H9 (cell line): ENCODE results near the gene KIAA1328. TPM values are rescaled to one million over a fixed set of nuclear protein-coding genes. Genes with fewer than 3 reads are reported as not detected.
"Not testable (repeated sequence)": the region's sequence is repeated elsewhere in the genome, so short reads cannot be mapped to it uniquely, and the experiment has no call there.

Experiments
- DNase-seq: peaks from one replicate; pipeline ENCODE4 v3.0.0-alpha.2; 2017
- H2AFZ ChIP-seq: one replicate; pipeline ENCODE4 v1.6.1; 2013; ENCODE audit warnings: mild to moderate bottlenecking, low read length, control low read depth, moderate library complexity
- H2AK5ac ChIP-seq: 2 replicates; pipeline ENCODE4 v1.6.1; 2013; ENCODE audit warnings: low read length, control low read depth, mixed read lengths; ENCODE audit not compliant: insufficient read length
- H2BK120ac ChIP-seq: one replicate; pipeline ENCODE4 v1.6.1; 2013; ENCODE audit warnings: low read depth, mild to moderate bottlenecking, low read length, control low read depth, inconsistent platforms; ENCODE audit not compliant: poor library complexity, severe bottlenecking
- H2BK12ac ChIP-seq: 2 replicates; pipeline ENCODE4 v1.6.1; 2013; ENCODE audit warnings: low read length, control low read depth, mixed read lengths, low read depth; ENCODE audit not compliant: insufficient read length
- H2BK15ac ChIP-seq: 2 replicates; pipeline ENCODE4 v1.6.1; 2013; ENCODE audit warnings: low read depth, low read length, control low read depth
- H2BK20ac ChIP-seq: one replicate; pipeline ENCODE4 v1.6.1; 2013; ENCODE audit warnings: low read depth, mild to moderate bottlenecking, low read length, control low read depth, inconsistent platforms; ENCODE audit not compliant: poor library complexity, severe bottlenecking
- H2BK5ac ChIP-seq: 2 replicates; pipeline ENCODE4 v1.6.1; 2013; ENCODE audit warnings: low read length, control low read depth, mixed read lengths; ENCODE audit not compliant: insufficient read length
- H3K14ac ChIP-seq: 2 replicates; pipeline ENCODE4 v1.6.1; 2013; ENCODE audit warnings: low read length, control low read depth; ENCODE audit not compliant: insufficient read depth
- H3K18ac ChIP-seq: 2 replicates; pipeline ENCODE4 v1.6.1; 2013; ENCODE audit warnings: low read depth, mild to moderate bottlenecking, mixed read lengths, low read length, control low read depth; ENCODE audit not compliant: insufficient read length
- H3K23ac ChIP-seq: 2 replicates; pipeline ENCODE4 v1.6.1; 2013; ENCODE audit warnings: low read length, control low read depth, mixed read lengths, low read depth; ENCODE audit not compliant: insufficient read length
- H3K23me2 ChIP-seq: 2 replicates; pipeline ENCODE4 v1.6.1; 2013; ENCODE audit warnings: low read depth, mild to moderate bottlenecking, mixed read lengths, low read length, control low read depth; ENCODE audit not compliant: insufficient read length, poor library complexity, severe bottlenecking
- H3K27ac ChIP-seq: 2 replicates; pipeline ENCODE4 v1.5.1; 2013; ENCODE audit warnings: low read length, control low read depth, mixed read lengths, low read depth; ENCODE audit not compliant: insufficient read length
- H3K27me3 ChIP-seq: 2 replicates; pipeline ENCODE4 v1.6.1; 2013; ENCODE audit warnings: low read length, control low read depth, inconsistent platforms; ENCODE audit not compliant: insufficient read depth
- H3K4ac ChIP-seq: 2 replicates; pipeline ENCODE4 v1.6.1; 2013; ENCODE audit warnings: low read depth, mild to moderate bottlenecking, control low read depth, inconsistent platforms, low read length, moderate library complexity
- H3K4me1 ChIP-seq: 2 replicates; pipeline ENCODE4 v1.6.1; 2013; ENCODE audit warnings: low read length, control low read depth, inconsistent platforms; ENCODE audit not compliant: insufficient read depth
- H3K4me2 ChIP-seq: 2 replicates; pipeline ENCODE4 v1.6.1; 2013; ENCODE audit warnings: low read length, control low read depth, mixed read lengths; ENCODE audit not compliant: insufficient read length, insufficient read depth
- H3K56ac ChIP-seq: 2 replicates; pipeline ENCODE4 v1.6.1; 2013; ENCODE audit warnings: low read depth, mild to moderate bottlenecking, mixed read lengths, low read length, control low read depth; ENCODE audit not compliant: insufficient read length
- H3K79me1 ChIP-seq: 2 replicates; pipeline ENCODE4 v1.6.1; 2013; ENCODE audit warnings: low read depth, mild to moderate bottlenecking, moderate library complexity, low read length, control low read depth, inconsistent platforms; ENCODE audit not compliant: insufficient read depth, poor library complexity, severe bottlenecking
- H3K79me2 ChIP-seq: 2 replicates; pipeline ENCODE4 v1.6.1; 2013; ENCODE audit warnings: low read length, control low read depth, inconsistent platforms; ENCODE audit not compliant: insufficient read depth
- H3K9ac ChIP-seq: 2 replicates; pipeline ENCODE4 v1.6.1; 2013; ENCODE audit warnings: low read length, control low read depth, mixed read lengths; ENCODE audit not compliant: insufficient read length; ENCODE audit errors: extremely low read depth
- H3K9me3 ChIP-seq: one replicate; pipeline ENCODE4 v1.6.1; 2013; ENCODE audit warnings: low read depth, low read length, inconsistent platforms; ENCODE audit not compliant: control insufficient read depth
- H3T11ph ChIP-seq: one replicate; pipeline ENCODE4 v1.6.1; 2013; ENCODE audit warnings: mild to moderate bottlenecking, low read length, control low read depth, inconsistent platforms
- H4K20me1 ChIP-seq: one replicate; pipeline ENCODE4 v1.6.1; 2013; ENCODE audit not compliant: control insufficient read depth, insufficient read length, insufficient read depth
- H4K5ac ChIP-seq: 2 replicates; pipeline ENCODE4 v1.6.1; 2013; ENCODE audit warnings: low read depth, mild to moderate bottlenecking, mixed read lengths, low read length, control low read depth; ENCODE audit not compliant: insufficient read length
- H4K8ac ChIP-seq: replicated peaks from 2 replicates; pipeline ENCODE4 v1.6.1; 2013; ENCODE audit warnings: low read length, control low read depth, mixed read lengths, low read depth; ENCODE audit not compliant: insufficient read length
- H4K91ac ChIP-seq: 2 replicates; pipeline ENCODE4 v1.6.1; 2013; ENCODE audit warnings: low read depth, mild to moderate bottlenecking, moderate library complexity, mixed read lengths, low read length, control low read depth; ENCODE audit not compliant: insufficient read length
- H3K27ac Mint-ChIP-seq, 3 experiments: 2 replicates in 2 of 3; 3 replicates in 1 of 3; pipeline ENCODE4 v1.8.0; 2020 to 2021; ENCODE audit warnings: mixed read lengths in 3 of 3, mild to moderate bottlenecking in 1 of 3, moderate library complexity in 1 of 3
- H3K27me3 Mint-ChIP-seq: 2 replicates; pipeline ENCODE4 v1.8.0; 2021; ENCODE audit warnings: low read depth, mild to moderate bottlenecking, moderate library complexity, mixed read lengths
- H3K36me3 Mint-ChIP-seq, 3 experiments: 2 replicates in 2 of 3; 3 replicates in 1 of 3; pipeline ENCODE4 v1.8.0; 2020 to 2021; ENCODE audit warnings: low read depth in 3 of 3, mixed read lengths in 3 of 3; ENCODE audit not compliant: insufficient read depth in 1 of 3
- H3K4me1 Mint-ChIP-seq, 2 experiments: 2 replicates each; pipeline ENCODE4 v1.8.0; 2020; ENCODE audit warnings: mixed read lengths in 2 of 2
- H3K4me3 Mint-ChIP-seq, 2 experiments: 2 replicates in 1 of 2; 3 replicates in 1 of 2; pipeline ENCODE4 v1.8.0; 2020 to 2021; ENCODE audit warnings: mild to moderate bottlenecking in 2 of 2, mixed read lengths in 2 of 2, moderate library complexity in 1 of 2
- H3K9me3 Mint-ChIP-seq, 2 experiments: 2 replicates in 1 of 2; 3 replicates in 1 of 2; pipeline ENCODE4 v1.8.0; 2020; ENCODE audit warnings: mild to moderate bottlenecking in 2 of 2, mixed read lengths in 2 of 2, moderate library complexity in 1 of 2
- WGBS: extraction: QIAGEN DNeasy Blood & Tissue Kit; methylation state at CpG from one replicate; pipeline ENCODE4 v1.1.7; 2013; ENCODE audit warnings: missing lambda C conversion rate, low lambda C conversion rate, mixed read lengths; ENCODE audit not compliant: insufficient read length; ENCODE audit errors: extremely low coverage; 5-methylcytosine and 5-hydroxymethylcytosine counted together
- total RNA-seq: library from RNA; stranded (reverse); gene quantifications from 2 replicates; pipeline ENCODE4 v1.2.1, GENCODE V29; 2021
- TF ChIP-seq, protein P1 (sequence below): fragments of 200-600 bp; sonication (generic); conservative IDR thresholded peaks from 3 replicates; pipeline ENCODE4 v1.8.0; 2021; ENCODE audit warnings: antibody characterized with exemption, mild to moderate bottlenecking

KIAA1328 gene
- total RNA-seq, 1 experiment from 2014 or later, result 4.9 TPM

DNA sequence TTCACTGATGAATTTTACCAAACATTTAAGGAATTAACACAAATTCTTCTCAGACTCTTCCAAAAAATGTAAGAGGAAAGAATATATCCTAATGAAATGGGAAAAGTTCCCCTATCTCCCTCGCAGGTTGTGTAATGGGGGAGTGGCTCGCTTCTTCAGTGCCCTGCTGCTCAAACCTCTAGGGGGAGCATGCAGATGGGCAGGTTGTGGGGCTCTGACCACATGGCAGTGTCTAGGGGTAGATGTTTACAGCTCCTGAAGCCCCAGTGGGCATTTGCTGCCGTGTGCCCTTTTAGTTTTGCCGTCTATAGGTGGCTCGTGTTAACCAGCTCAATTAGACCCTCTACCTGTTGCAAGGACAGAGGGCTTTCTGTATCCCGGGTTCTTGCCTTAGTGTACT, 338.0 kb downstream of the KIAA1328 start:
- not testable (repeated sequence) for H2BK120ac ChIP-seq, H3K27me3 ChIP-seq, H3K4ac ChIP-seq, H4K5ac ChIP-seq, H3K27ac Mint-ChIP-seq, H2BK5ac ChIP-seq, H3K27me3 Mint-ChIP-seq, H3K23me2 ChIP-seq, H3K9me3 ChIP-seq, H3K79me1 ChIP-seq, H2AK5ac ChIP-seq, H2AFZ ChIP-seq, H3K27ac ChIP-seq, H2BK20ac ChIP-seq, H3K9ac ChIP-seq, H3K4me2 ChIP-seq, H2BK15ac ChIP-seq, H3T11ph ChIP-seq, H4K91ac ChIP-seq, H3K79me2 ChIP-seq, H3K9me3 Mint-ChIP-seq, H3K18ac ChIP-seq, H2BK12ac ChIP-seq, H3K56ac ChIP-seq, H4K20me1 ChIP-seq, H4K8ac ChIP-seq, H3K4me3 Mint-ChIP-seq, H3K36me3 Mint-ChIP-seq, H3K4me1 ChIP-seq, H3K23ac ChIP-seq, H3K14ac ChIP-seq
- DNase-seq, result peak; percentile 68
- WGBS, result no CpG with 5 or more reads among the region's 6 CpGs
- TF ChIP-seq, protein P1, sequence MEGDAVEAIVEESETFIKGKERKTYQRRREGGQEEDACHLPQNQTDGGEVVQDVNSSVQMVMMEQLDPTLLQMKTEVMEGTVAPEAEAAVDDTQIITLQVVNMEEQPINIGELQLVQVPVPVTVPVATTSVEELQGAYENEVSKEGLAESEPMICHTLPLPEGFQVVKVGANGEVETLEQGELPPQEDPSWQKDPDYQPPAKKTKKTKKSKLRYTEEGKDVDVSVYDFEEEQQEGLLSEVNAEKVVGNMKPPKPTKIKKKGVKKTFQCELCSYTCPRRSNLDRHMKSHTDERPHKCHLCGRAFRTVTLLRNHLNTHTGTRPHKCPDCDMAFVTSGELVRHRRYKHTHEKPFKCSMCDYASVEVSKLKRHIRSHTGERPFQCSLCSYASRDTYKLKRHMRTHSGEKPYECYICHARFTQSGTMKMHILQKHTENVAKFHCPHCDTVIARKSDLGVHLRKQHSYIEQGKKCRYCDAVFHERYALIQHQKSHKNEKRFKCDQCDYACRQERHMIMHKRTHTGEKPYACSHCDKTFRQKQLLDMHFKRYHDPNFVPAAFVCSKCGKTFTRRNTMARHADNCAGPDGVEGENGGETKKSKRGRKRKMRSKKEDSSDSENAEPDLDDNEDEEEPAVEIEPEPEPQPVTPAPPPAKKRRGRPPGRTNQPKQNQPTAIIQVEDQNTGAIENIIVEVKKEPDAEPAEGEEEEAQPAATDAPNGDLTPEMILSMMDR, result peak; percentile 75
- H3K4me1 Mint-ChIP-seq, result peaks cover 28 to 35% of the 10 kb centered on the region in 2 experiments
